Measurements from ENCODE around the gene SBNO2. TPM values are rescaled to one million over a fixed set of nuclear protein-coding genes. Genes with fewer than 3 reads are reported as not detected.

SBNO2 gene
- total RNA-seq, 4 donors from 2014 or later, result 13.4 to 51.2 (median 19.1) TPM

DNA sequence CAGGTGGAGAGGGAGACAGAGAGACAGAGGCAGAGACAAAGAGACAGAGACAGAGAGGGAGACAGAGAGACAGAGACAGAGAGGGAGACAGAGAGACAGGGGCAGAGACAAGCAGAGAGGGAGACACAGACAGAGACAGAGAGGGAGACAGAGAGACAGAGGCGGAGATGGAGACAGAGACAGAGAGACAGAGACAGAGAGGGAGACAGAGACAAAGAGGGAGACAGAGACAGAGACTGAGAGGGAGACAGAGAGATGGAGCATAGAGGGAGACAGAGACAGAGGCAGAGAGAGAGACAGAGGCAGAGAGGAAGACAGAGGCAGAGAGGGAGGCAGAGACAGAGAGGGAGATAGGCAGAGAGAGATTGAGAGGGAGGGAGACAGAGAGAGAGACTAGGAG lies 29.3 kb downstream of the SBNO2 start:
- TF ChIP-seq, protein P1, sequence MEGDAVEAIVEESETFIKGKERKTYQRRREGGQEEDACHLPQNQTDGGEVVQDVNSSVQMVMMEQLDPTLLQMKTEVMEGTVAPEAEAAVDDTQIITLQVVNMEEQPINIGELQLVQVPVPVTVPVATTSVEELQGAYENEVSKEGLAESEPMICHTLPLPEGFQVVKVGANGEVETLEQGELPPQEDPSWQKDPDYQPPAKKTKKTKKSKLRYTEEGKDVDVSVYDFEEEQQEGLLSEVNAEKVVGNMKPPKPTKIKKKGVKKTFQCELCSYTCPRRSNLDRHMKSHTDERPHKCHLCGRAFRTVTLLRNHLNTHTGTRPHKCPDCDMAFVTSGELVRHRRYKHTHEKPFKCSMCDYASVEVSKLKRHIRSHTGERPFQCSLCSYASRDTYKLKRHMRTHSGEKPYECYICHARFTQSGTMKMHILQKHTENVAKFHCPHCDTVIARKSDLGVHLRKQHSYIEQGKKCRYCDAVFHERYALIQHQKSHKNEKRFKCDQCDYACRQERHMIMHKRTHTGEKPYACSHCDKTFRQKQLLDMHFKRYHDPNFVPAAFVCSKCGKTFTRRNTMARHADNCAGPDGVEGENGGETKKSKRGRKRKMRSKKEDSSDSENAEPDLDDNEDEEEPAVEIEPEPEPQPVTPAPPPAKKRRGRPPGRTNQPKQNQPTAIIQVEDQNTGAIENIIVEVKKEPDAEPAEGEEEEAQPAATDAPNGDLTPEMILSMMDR (IDR thresholded peaks at IDR 0.05; ENCODE audit: low read depth), result no peak

DNA sequence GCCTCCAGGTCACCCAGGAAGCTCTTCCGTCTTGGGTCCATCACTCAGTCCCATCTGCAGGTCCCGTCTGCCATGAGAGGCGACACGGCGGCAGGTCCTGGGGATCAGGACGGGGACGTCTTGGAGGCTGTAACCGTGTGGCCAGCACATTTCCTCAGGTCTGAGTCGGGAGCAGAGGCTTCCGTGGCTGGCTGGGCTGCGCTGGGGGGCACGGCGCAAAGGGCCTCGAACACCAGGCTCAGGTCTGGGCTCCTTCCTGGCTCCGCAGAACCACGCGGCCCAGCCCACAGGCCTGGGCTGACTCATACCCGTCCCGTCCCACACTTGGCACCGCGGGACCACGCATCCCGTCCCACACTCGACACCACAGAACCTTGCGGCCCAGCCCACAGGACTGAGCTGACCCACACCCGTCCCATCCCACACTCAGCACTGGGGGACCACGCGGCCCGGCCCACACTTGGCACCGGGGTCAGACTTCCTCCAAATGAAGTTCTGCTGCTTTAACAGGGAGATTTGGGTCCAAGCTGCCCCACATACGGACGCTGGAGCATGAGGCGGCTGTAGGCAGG lies 30.2 kb downstream of the SBNO2 start:
- TF ChIP-seq, protein P1 (IDR thresholded peaks at IDR 0.05; ENCODE audit: low read depth), result no peak

DNA sequence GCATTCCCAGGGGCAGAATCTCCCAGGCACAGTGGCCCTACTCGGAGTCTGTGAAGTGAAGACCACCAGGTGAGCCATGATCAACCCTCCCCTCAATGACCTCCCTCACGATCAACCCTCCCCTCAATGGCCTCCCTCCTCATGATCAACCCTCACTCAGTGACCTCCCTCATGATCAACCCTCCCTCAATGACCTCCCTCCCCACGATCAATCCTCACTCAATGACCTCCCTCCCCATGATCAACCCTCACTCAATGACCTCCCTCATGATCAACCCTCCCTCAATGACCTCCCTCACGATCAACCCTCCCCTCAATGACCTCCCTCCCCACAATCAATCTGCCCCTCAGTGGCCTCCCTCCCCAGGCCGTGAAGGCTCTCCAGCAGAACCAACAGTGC lies 32.1 kb downstream of the SBNO2 start:
- TF ChIP-seq, protein P1 (IDR thresholded peaks at IDR 0.05; ENCODE audit: low read depth), result no peak

DNA sequence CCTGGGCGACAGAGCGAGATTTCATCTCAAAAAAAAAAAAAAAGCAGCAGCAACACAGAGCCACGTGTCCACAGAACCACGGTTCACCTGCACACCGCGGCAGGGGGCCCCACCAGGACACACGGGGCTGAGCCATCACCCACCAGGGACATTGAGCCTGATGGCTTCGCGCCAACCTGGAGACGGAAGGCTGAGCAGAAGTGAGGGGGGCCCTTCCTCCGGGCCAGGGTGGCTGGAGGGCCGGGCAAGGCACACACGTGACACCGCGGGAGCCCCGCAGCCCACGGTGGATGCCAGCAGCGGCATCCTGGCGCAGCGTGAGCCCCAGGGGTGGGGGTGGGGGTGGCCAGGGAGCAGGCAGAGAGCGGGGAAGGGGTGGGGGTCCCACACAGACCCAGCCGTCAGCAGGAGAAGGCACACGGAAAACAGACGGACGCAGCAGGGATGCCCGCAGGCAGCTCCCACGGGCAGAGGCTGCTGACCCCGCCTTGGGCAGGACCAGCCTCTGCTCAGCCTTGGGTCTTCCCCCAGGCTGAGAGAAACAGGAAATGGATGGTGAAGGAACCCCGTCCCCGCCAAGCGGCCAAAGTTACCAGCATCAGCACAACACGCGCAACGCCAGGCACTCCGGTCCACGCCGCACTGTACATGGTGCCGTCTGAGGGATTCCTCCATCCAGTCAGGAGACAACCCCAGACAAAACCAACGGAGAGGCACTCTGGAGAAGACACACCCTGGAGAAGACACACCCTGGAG lies 33.6 kb downstream of the SBNO2 start:
- TF ChIP-seq, protein P1 (IDR thresholded peaks at IDR 0.05; ENCODE audit: low read depth), result no peak

DNA sequence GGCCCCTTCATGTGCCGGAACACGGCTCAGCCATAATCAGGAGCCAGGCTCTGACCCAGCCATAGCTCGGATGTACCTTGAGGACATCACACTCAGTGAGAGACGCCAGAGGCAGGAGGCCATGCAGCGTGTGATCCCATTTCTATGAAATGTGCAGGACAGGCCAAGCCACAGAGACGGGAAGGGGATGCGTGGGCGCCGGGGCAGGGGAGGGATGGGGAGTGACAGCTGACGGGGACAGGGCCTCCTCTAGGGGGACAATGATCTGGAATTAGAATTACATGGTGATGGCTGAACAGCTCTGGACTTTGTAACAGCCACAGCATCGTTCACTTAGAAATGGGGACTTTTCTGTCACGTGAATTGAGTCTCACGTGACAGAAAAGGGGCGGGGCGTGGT lies 34.9 kb downstream of the SBNO2 start:
- TF ChIP-seq, protein P1 (IDR thresholded peaks at IDR 0.05; ENCODE audit: low read depth), result no peak

DNA sequence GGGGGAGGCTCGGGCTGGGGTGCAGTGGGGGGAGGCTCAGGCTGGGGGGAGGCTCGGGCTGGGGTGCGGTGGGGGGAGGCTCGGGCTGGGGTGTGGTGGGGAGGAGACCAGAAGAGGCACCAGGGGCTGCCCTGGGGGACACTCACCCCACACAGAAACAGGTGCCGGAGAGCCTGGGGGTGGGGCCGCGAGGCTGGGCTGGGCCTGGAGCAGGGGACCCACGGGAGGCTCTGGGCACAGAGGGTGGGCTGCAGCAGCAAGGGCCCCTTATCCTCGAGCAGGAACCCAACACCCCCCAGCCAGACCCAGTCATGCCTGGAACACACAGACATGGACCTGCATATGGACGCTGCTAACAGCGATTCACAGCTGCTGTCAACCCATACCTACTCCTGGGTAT lies 35.9 kb downstream of the SBNO2 start:
- TF ChIP-seq, protein P1 (IDR thresholded peaks at IDR 0.05; ENCODE audit: low read depth), result no peak

DNA sequence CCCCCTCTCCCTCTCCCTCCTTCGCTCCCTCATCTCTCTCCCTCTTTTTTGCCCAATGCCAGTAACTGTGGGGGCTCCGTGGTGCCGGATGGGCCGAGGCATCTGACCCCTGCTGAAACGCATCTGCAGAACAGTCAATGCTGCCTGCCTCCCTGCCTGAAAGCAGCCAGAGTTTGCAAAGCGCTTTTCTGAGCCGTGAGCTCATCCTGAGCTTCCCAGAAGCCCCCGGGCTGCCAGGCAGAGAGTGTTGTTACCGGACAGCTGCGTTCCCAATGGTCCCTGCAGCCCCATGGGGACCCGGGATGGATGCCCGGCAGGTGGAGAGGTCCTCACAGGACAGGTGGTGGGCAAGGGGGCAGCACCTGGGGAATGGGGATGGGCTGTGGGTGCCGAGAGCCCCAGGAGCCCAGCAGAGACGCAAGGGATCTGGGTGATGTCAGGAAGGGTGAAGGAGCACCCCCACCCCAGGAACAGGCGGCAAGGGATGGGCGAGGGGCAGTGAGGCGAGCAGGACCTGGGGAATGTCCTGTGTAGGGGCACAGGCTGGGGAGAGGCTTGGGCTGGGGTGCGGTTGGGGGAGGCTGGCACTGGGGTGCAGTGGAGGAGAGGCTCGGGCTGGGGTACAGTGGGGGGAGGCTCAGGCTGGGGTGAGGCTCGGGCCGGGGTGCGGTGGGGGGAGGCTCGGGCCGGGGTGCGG lies 37.3 kb downstream of the SBNO2 start:
- TF ChIP-seq, protein P1 (IDR thresholded peaks at IDR 0.05; ENCODE audit: low read depth), result no peak

All from subcutaneous adipose tissue (tissue), 4 donors.